H9 (cell line): Measurements from ENCODE around the gene ANKRA2. TPM values are rescaled to one million over a fixed set of nuclear protein-coding genes. Genes with fewer than 3 reads are reported as not detected.

ENCODE experiments used
- DNase-seq: peaks from one replicate; pipeline ENCODE4 v3.0.0-alpha.2; 2017
- H2AFZ ChIP-seq: one replicate; pipeline ENCODE4 v1.6.1; 2013; ENCODE audit warnings: mild to moderate bottlenecking, low read length, control low read depth, moderate library complexity
- H2AK5ac ChIP-seq: 2 replicates; pipeline ENCODE4 v1.6.1; 2013; ENCODE audit warnings: low read length, control low read depth, mixed read lengths; ENCODE audit not compliant: insufficient read length
- H2BK120ac ChIP-seq: one replicate; pipeline ENCODE4 v1.6.1; 2013; ENCODE audit warnings: low read depth, mild to moderate bottlenecking, low read length, control low read depth, inconsistent platforms; ENCODE audit not compliant: poor library complexity, severe bottlenecking
- H2BK12ac ChIP-seq: 2 replicates; pipeline ENCODE4 v1.6.1; 2013; ENCODE audit warnings: low read length, control low read depth, mixed read lengths, low read depth; ENCODE audit not compliant: insufficient read length
- H2BK15ac ChIP-seq: 2 replicates; pipeline ENCODE4 v1.6.1; 2013; ENCODE audit warnings: low read depth, low read length, control low read depth
- H2BK20ac ChIP-seq: one replicate; pipeline ENCODE4 v1.6.1; 2013; ENCODE audit warnings: low read depth, mild to moderate bottlenecking, low read length, control low read depth, inconsistent platforms; ENCODE audit not compliant: poor library complexity, severe bottlenecking
- H2BK5ac ChIP-seq: 2 replicates; pipeline ENCODE4 v1.6.1; 2013; ENCODE audit warnings: low read length, control low read depth, mixed read lengths; ENCODE audit not compliant: insufficient read length
- H3K14ac ChIP-seq: 2 replicates; pipeline ENCODE4 v1.6.1; 2013; ENCODE audit warnings: low read length, control low read depth; ENCODE audit not compliant: insufficient read depth
- H3K18ac ChIP-seq: 2 replicates; pipeline ENCODE4 v1.6.1; 2013; ENCODE audit warnings: low read depth, mild to moderate bottlenecking, mixed read lengths, low read length, control low read depth; ENCODE audit not compliant: insufficient read length
- H3K23ac ChIP-seq: 2 replicates; pipeline ENCODE4 v1.6.1; 2013; ENCODE audit warnings: low read length, control low read depth, mixed read lengths, low read depth; ENCODE audit not compliant: insufficient read length
- H3K23me2 ChIP-seq: 2 replicates; pipeline ENCODE4 v1.6.1; 2013; ENCODE audit warnings: low read depth, mild to moderate bottlenecking, mixed read lengths, low read length, control low read depth; ENCODE audit not compliant: insufficient read length, poor library complexity, severe bottlenecking
- H3K27ac ChIP-seq: 2 replicates; pipeline ENCODE4 v1.5.1; 2013; ENCODE audit warnings: low read length, control low read depth, mixed read lengths, low read depth; ENCODE audit not compliant: insufficient read length
- H3K27me3 ChIP-seq: 2 replicates; pipeline ENCODE4 v1.6.1; 2013; ENCODE audit warnings: low read length, control low read depth, inconsistent platforms; ENCODE audit not compliant: insufficient read depth
- H3K4ac ChIP-seq: 2 replicates; pipeline ENCODE4 v1.6.1; 2013; ENCODE audit warnings: low read depth, mild to moderate bottlenecking, control low read depth, inconsistent platforms, low read length, moderate library complexity
- H3K4me1 ChIP-seq: 2 replicates; pipeline ENCODE4 v1.6.1; 2013; ENCODE audit warnings: low read length, control low read depth, inconsistent platforms; ENCODE audit not compliant: insufficient read depth
- H3K4me2 ChIP-seq: 2 replicates; pipeline ENCODE4 v1.6.1; 2013; ENCODE audit warnings: low read length, control low read depth, mixed read lengths; ENCODE audit not compliant: insufficient read length, insufficient read depth
- H3K56ac ChIP-seq: 2 replicates; pipeline ENCODE4 v1.6.1; 2013; ENCODE audit warnings: low read depth, mild to moderate bottlenecking, mixed read lengths, low read length, control low read depth; ENCODE audit not compliant: insufficient read length
- H3K79me1 ChIP-seq: 2 replicates; pipeline ENCODE4 v1.6.1; 2013; ENCODE audit warnings: low read depth, mild to moderate bottlenecking, moderate library complexity, low read length, control low read depth, inconsistent platforms; ENCODE audit not compliant: insufficient read depth, poor library complexity, severe bottlenecking
- H3K79me2 ChIP-seq: 2 replicates; pipeline ENCODE4 v1.6.1; 2013; ENCODE audit warnings: low read length, control low read depth, inconsistent platforms; ENCODE audit not compliant: insufficient read depth
- H3K9ac ChIP-seq: 2 replicates; pipeline ENCODE4 v1.6.1; 2013; ENCODE audit warnings: low read length, control low read depth, mixed read lengths; ENCODE audit not compliant: insufficient read length; ENCODE audit errors: extremely low read depth
- H3K9me3 ChIP-seq: one replicate; pipeline ENCODE4 v1.6.1; 2013; ENCODE audit warnings: low read depth, low read length, inconsistent platforms; ENCODE audit not compliant: control insufficient read depth
- H3T11ph ChIP-seq: one replicate; pipeline ENCODE4 v1.6.1; 2013; ENCODE audit warnings: mild to moderate bottlenecking, low read length, control low read depth, inconsistent platforms
- H4K20me1 ChIP-seq: one replicate; pipeline ENCODE4 v1.6.1; 2013; ENCODE audit not compliant: control insufficient read depth, insufficient read length, insufficient read depth
- H4K5ac ChIP-seq: 2 replicates; pipeline ENCODE4 v1.6.1; 2013; ENCODE audit warnings: low read depth, mild to moderate bottlenecking, mixed read lengths, low read length, control low read depth; ENCODE audit not compliant: insufficient read length
- H4K8ac ChIP-seq: replicated peaks from 2 replicates; pipeline ENCODE4 v1.6.1; 2013; ENCODE audit warnings: low read length, control low read depth, mixed read lengths, low read depth; ENCODE audit not compliant: insufficient read length
- H4K91ac ChIP-seq: 2 replicates; pipeline ENCODE4 v1.6.1; 2013; ENCODE audit warnings: low read depth, mild to moderate bottlenecking, moderate library complexity, mixed read lengths, low read length, control low read depth; ENCODE audit not compliant: insufficient read length
- H3K27ac Mint-ChIP-seq, 3 experiments: 2 replicates in 2 of 3; 3 replicates in 1 of 3; pipeline ENCODE4 v1.8.0; 2020 to 2021; ENCODE audit warnings: mixed read lengths in 3 of 3, mild to moderate bottlenecking in 1 of 3, moderate library complexity in 1 of 3
- H3K27me3 Mint-ChIP-seq: 2 replicates; pipeline ENCODE4 v1.8.0; 2021; ENCODE audit warnings: low read depth, mild to moderate bottlenecking, moderate library complexity, mixed read lengths
- H3K36me3 Mint-ChIP-seq, 3 experiments: 2 replicates in 2 of 3; 3 replicates in 1 of 3; pipeline ENCODE4 v1.8.0; 2020 to 2021; ENCODE audit warnings: low read depth in 3 of 3, mixed read lengths in 3 of 3; ENCODE audit not compliant: insufficient read depth in 1 of 3
- H3K4me1 Mint-ChIP-seq, 2 experiments: 2 replicates each; pipeline ENCODE4 v1.8.0; 2020; ENCODE audit warnings: mixed read lengths in 2 of 2
- H3K4me3 Mint-ChIP-seq, 2 experiments: 2 replicates in 1 of 2; 3 replicates in 1 of 2; pipeline ENCODE4 v1.8.0; 2020 to 2021; ENCODE audit warnings: mild to moderate bottlenecking in 2 of 2, mixed read lengths in 2 of 2, moderate library complexity in 1 of 2
- H3K9me3 Mint-ChIP-seq, 2 experiments: 2 replicates in 1 of 2; 3 replicates in 1 of 2; pipeline ENCODE4 v1.8.0; 2020; ENCODE audit warnings: mild to moderate bottlenecking in 2 of 2, mixed read lengths in 2 of 2, moderate library complexity in 1 of 2
- CTCF ChIP-seq: fragments of 200-600 bp; sonication (generic); conservative IDR thresholded peaks from 3 replicates; pipeline ENCODE4 v1.8.0; 2021; ENCODE audit warnings: antibody characterized with exemption, mild to moderate bottlenecking
- WGBS: extraction: QIAGEN DNeasy Blood & Tissue Kit; methylation state at CpG from one replicate; pipeline ENCODE4 v1.1.7; 2013; ENCODE audit warnings: missing lambda C conversion rate, low lambda C conversion rate, mixed read lengths; ENCODE audit not compliant: insufficient read length; ENCODE audit errors: extremely low coverage; 5-methylcytosine and 5-hydroxymethylcytosine counted together
- total RNA-seq: library from RNA; stranded (reverse); gene quantifications from 2 replicates; pipeline ENCODE4 v1.2.1, GENCODE V29; 2021

The ANKRA2 gene
- total RNA-seq, 1 experiment from 2014 or later = 8.9 TPM

DNA sequence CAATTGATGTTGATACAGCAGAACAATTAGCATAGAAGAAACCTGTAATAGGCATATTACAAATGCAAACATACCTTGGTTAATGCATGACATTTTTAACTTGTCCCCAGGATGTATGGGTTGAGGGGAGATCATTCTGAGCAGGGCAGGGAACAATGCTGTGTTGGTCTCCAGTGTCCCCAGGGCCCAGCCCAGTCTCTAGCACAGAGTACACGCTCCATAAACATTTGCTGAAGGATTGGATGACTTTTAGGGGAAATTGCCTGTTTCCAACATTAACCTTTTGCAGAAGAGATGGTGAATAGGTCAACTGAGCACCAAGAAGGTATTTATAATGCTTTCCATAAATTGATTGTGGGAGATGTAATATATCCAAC is 20.0 kb downstream of the ANKRA2 start:
- Mint-ChIP-seq H3K36me3 (no peaks in the 10 kb centered on the region), H3K27me3 (peaks cover 7% of the 10 kb centered on the region), H3K4me1 (peaks cover 2 to 9% of the 10 kb centered on the region in 2 experiments; a peak in 2 of 4 replicates), H3K27ac (no peak overlapping the region), H3K4me3 (no peak overlapping the region), H3K9me3 (no peaks in the 10 kb centered on the region)
- no peak overlapping the region for H3K9ac ChIP-seq
- H4K8ac ChIP-seq = no peak overlapping the region
- no peak for DNase-seq
- no peaks in the 10 kb centered on the region for H3K79me1 ChIP-seq
- H3K27ac ChIP-seq = no peak overlapping the region
- no peak overlapping the region for H3K4me2 ChIP-seq
- H3K14ac ChIP-seq = no peak overlapping the region
- no peak overlapping the region for H2AK5ac ChIP-seq
- H3K23ac ChIP-seq = no peak overlapping the region
- H2BK15ac ChIP-seq = no peak overlapping the region
- H3T11ph ChIP-seq = no peak overlapping the region
- no peak overlapping the region for H3K18ac ChIP-seq
- no peaks in the 10 kb centered on the region for H3K9me3 ChIP-seq
- H2BK120ac ChIP-seq = no peak overlapping the region
- no peak overlapping the region for H2AFZ ChIP-seq
- no peaks in the 10 kb centered on the region; the same call in 1 of the 2 replicates for H3K27me3 ChIP-seq
- no peak overlapping the region for H2BK12ac ChIP-seq
- no peak for TF ChIP-seq CTCF
- no peak overlapping the region for H4K91ac ChIP-seq
- H4K5ac ChIP-seq = no peak overlapping the region
- WGBS = no CpG with 5 or more reads among the region's 1 CpG
- H3K23me2 ChIP-seq = no peaks in the 10 kb centered on the region
- no peaks in the 10 kb centered on the region for H4K20me1 ChIP-seq
- no peaks in the 10 kb centered on the region for H3K79me2 ChIP-seq
- H3K56ac ChIP-seq = no peak overlapping the region
- no peak overlapping the region for H2BK5ac ChIP-seq
- H3K4ac ChIP-seq = no peak overlapping the region
- H2BK20ac ChIP-seq = no peak overlapping the region
- no peaks in the 10 kb centered on the region for H3K4me1 ChIP-seq
